HG03457 (cell line): Measurements from ENCODE around the gene NOS1AP.

ENCODE experiments used
- ATAC-seq: cut with Tn5 transposase; IDR thresholded peaks from one replicate; pipeline ENCODE4 v1.9.1; 2021; ENCODE audit warnings: moderate number of reproducible peaks; ENCODE audit not compliant: unreplicated experiment

The NOS1AP gene

DNA sequence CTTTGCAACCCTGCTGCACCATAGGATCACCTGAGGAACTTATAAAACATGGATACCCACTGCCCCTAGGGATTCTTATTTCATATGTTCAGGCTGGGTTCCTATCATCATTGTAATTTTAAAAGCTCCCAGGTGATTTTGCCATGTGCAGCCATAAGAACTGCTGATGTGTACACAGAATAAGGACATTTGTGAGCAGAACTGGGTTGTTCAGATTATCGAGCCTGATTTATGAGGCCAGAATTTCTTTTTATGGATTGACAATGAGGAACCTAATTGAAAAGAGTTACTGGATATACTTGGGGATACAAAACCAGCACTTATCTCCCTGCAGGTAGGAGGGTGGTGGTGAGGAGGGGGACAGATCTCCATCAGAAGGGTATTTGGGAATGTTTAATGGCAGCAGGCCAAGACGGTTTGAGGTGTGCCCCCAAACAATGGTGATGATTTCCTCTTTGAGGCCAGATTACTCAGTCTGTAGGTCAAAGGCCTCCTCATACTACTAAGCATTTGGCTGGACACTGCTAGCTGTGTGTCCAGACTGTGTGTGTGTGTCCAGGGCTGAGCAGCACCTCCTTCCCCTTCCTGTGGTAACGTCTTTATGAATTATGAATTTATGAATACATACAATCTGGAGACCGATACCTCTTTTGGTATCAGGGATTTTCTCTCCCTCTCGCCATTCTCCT lies 18.9 kb downstream of the NOS1AP start:
- ATAC-seq = no peak

DNA sequence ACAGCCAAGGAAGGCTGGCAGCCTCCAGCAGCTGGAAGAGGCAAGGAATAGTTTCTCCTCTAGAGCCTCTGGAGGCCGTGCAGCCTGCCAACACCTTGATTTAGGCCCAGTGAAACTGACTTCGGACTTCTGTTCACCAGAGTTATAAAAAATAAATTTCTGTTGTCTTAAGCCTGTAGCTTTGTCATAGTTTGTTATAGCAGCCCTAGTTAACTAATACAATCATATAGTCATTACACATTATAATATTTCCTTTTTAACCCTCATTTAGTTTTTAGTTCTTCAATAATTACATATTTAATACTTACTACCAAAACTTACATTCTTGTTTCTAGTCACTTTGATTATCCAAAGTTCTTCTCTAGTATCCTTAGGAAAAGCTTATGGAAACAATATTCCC lies 20.3 kb downstream of the NOS1AP start:
- ATAC-seq = no peak

GRCh38 chr1:162090378-162090777 lies 20.9 kb downstream of the NOS1AP start:
- ATAC-seq = no peak

- no peak for ATAC-seq
These were observed 22.4 kb downstream of the NOS1AP start for GRCh38 chr1:162091681-162092524.

DNA sequence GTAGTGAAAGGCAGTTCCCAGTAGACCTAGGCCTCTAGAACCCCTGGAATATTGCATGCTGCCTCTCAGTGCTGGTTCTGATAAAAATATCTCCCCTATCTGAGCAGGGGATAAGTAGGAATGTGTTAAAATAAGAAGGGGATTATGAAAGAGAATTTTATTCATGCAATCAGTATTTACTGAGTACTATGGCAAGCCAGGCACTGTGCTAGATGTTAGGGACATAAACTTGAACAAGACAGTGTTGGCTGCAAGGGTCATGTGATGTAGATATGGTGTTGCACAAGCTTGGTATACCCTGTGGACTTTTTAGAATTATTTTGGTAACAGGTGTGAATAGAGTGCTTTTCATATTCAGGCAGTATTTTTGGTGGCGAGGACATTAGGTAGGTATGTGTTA lies 23.6 kb downstream of the NOS1AP start:
- no peak for ATAC-seq

- ATAC-seq = no peak
These were observed 24.8 kb downstream of the NOS1AP start for GRCh38 chr1:162094271-162094670.

GRCh38 chr1:162094723-162095122 lies 25.2 kb downstream of the NOS1AP start:
- no peak for ATAC-seq

DNA sequence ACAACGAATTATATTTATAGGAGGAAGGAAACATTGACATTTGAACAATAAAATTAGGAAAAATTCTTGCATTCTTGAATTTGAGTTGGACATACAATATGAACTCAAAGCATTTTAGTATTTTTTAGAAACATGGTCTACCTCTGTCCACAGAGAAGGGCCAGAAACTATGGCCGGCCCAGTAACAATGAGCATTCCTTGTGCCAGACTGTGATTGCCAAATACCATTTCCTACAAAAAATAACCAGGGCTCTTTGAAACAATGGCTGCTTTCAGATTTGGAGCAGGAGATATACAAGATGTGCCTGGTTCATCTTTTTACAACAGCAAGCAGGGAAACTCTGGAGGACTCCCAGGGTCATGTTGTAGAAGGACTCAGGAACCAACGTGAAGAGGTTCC lies 38.4 kb downstream of the NOS1AP start:
- no peak for ATAC-seq

- ATAC-seq = no peak
These were observed 38.9 kb downstream of the NOS1AP start for GRCh38 chr1:162108426-162108825.

DNA sequence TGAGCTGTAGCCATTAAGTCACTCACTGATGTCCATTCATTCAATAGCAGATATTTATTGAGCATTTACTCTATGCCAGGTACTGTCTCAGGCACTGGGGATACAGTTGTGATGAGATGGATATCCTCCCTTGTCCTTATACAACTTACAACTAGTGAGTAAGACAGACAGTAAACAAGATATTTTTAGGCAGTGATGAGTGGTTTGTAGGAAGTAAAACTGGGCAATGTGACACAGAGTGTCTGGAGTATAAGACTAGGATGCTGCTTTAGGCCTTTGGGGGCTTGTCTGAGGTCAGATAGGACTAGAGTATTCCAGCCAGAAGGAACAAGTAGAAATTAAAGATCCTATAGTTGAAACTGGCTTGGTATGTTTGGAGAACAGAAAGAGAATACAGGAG lies 41.4 kb downstream of the NOS1AP start:
- ATAC-seq = no peak

DNA sequence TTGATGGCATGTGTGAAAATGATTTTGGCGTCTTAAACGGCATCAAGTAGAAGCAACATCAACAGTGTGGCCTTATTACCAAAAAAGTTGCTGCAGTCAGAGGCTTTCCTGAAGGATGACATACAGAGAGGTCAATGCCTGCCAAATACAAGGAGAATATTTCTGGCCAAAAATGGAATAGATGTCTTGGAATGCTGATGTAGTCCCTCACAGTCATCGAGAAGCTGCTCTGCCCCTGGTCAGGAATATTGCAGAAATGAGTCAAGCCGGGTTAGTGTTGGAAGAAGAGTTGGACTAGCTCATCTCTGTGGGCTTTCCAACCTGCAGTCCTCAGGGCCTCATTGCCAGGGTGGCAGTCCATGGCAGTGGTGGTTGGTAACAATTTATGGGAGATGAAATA lies 42.1 kb downstream of the NOS1AP start:
- no peak for ATAC-seq

DNA sequence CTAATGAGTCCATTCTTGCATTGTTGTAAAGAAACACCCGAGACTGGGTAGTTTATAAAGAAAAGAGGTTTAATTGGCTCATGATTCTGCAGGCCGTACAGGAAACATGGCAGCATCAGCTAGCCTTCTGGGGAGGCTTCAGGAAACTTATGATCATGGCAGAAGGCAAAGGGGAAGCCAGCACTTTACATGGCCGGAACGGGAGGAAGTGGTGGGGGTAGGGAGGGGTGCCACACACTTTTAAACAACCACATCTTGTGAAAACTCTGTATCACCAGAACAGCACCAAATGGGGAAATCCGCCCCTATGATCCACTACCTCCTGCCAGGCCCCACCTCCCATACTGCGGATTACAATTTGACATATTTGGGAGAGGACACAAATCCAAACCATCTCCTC lies 43.9 kb downstream of the NOS1AP start:
- no peak for ATAC-seq

- no peak for ATAC-seq
These were observed 47.7 kb downstream of the NOS1AP start for GRCh38 chr1:162117039-162117774.

- ATAC-seq = no peak
These were observed 48.6 kb downstream of the NOS1AP start for GRCh38 chr1:162118063-162118462.

- no peak for ATAC-seq
These were observed 59.3 kb downstream of the NOS1AP start for GRCh38 chr1:162128693-162129356.

DNA sequence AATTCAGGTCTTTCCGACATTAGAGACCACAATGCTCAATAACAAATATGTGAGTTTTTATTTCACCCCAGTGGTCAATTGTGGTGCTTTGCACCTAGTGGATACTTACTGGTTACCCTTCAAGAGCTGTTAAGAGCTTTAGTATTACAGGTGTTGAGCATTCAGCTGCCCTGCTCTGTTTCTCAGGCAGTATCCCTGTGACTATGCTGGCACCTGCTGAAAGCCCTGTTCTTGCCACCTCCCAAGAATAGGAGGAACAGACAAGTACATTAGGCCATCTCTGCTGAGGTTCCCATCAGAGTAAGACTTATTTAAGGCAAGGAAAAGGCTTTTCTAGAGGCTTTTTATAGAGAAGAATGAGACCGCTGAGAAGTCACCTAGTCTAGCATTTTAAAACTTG lies 60.8 kb downstream of the NOS1AP start:
- ATAC-seq = no peak

DNA sequence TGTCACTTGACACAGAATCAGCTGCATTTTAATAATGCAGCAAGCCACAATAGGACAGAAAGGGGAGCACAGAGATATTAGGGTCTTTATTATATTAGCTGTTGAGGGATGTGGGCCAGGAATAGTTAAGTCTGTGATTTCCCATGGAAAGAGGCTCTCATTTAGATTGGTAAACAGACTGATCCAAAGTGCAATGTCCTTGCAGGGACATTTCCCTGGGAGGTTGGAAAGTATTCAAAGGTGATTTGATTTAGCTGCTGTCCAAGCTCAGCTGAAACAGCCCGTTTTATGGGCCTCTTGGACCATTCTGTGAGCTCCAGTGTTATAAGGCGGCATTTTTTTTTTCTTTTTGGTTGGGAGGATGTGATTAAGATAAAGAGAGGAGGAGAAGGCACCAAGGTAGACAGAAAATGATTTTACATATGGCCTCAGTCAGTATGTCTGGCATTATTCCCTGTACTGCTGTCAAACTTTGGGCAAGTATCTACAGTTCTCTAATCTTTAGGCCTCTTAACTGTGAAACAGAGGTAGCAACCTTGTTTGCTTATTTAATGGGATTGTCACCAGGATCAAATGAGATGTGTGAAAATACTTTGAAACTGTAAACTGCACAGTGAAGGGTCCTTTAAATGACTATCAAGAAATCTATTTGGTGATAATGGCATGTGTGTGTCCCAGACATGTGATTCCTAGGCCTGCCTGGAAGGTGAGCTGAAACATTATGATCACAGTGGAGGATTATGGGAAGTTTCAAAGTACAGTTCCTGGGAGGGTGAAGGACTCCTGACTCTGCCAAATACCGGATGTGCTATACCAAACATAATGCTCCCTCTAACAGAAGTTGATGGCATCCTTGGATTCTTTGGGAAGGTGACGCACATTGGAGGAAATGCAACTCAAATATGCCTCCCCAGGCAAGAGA lies 62.2 kb downstream of the NOS1AP start:
- no peak for ATAC-seq

- no peak for ATAC-seq
These were observed 64.1 kb downstream of the NOS1AP start for GRCh38 chr1:162133566-162133965.

DNA sequence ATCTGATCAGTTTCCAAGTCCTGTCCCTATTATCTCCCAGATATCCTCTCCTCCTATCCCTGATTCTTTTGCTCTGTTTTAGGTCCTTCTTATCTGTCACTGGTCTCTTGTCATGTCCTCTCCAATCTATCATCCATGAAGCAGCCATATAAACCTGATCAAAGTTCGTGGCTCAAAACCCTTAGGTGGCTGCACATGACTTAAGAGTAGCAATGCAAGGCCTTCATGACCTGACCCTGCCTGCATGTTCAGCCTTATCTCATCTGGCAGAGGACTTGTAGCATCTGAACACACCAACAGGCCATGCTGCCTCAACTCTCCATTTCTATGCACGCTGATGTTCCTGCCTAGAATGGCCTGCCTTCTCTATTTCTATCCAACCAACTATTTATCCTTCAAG lies 65.2 kb downstream of the NOS1AP start:
- no peak for ATAC-seq

DNA sequence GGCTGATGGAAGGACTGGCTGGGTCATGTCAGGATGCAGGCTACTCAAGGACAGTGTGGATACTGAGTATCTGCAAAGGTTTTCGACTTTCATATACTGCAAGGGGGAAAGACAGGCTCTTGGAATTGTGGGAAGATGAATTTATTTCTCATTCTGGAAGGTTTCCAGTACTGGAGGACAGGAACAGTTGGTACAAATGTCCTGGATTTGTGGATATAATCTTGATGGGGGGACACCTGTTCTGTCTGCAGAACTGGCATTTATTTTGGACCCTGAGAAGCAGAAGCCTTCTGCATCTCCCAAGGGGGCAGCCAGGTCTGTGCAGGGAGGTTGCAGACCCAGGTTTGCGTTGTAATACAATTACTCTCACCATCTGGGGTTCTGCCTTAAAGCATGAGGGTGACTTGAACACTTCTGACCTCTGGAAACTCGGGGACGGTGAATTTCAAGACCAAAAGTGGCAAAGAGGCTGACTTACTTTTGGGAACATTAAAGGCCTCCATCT lies 65.8 kb downstream of the NOS1AP start:
- ATAC-seq = no peak
